Dermis microvascular lymphatic vessel endothelial cell (primary cell): ENCODE results near the gene ZKSCAN3. TPM values are rescaled to one million over a fixed set of nuclear protein-coding genes. Genes with fewer than 3 reads are reported as not detected.
"Not testable (repeated sequence)": the region's sequence is repeated elsewhere in the genome, so short reads cannot be mapped to it uniquely, and the experiment has no call there.

Source experiments
- DNase-seq, 2 donors: peaks; one replicate each; pipeline versions ENCODE4 v3.0.0 to v3.0.0-alpha.2; 2010; ENCODE audit warnings: low read depth in 2 of 2
- total RNA-seq: library from RNA; depleted of rRNA; stranded (reverse); fragments of >200 nt; gene quantifications from 2 replicates; pipeline ENCODE4 v1.2.1, GENCODE V29; 2014

The ZKSCAN3 gene
- total RNA-seq, 1 donor from 2014 or later = 4.2 TPM

GRCh38 chr6:28371706-28372451 lies 22.1 kb downstream of the ZKSCAN3 start:
- no peak for DNase-seq

DNA sequence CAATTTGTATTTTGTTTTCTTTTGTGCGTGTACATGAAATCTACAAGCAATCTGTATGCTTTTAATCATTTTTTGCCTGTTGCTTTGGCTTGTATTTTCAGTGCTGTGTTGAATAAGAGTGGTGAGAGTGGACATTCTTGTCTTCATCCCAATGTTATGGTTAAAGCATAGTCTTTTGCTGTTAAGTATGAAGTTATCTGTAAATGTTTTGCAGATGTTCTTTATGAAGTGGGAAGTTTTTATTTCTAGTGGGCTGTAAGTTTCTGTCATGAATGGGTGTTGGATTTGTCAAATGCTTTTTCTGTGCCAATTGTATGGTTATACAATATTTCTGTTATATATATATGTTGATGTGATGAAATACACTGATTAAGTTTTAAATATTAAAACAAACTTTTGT lies 24.2 kb downstream of the ZKSCAN3 start:
- no peak for DNase-seq

- no peak for DNase-seq
These were observed 28.1 kb downstream of the ZKSCAN3 start for GRCh38 chr6:28377879-28378278.

DNA sequence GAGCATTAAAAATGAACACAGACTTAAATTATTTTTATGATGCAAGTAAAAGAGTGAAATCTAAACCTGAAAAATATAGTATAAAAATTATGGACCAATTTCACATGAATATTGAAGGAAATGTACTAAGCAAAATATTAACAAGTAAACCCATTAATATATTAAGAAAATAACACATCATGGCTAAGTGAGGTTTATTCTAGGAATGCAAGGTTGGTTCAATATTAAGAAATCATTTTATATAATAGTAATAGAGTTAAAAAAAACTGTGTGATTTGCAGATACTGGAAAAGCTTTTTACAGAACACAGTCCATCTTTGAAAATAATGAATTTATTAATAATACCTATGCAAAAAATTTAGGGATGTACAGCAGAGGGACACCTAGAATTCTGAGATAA lies 28.9 kb downstream of the ZKSCAN3 start:
- no peak for DNase-seq

DNA sequence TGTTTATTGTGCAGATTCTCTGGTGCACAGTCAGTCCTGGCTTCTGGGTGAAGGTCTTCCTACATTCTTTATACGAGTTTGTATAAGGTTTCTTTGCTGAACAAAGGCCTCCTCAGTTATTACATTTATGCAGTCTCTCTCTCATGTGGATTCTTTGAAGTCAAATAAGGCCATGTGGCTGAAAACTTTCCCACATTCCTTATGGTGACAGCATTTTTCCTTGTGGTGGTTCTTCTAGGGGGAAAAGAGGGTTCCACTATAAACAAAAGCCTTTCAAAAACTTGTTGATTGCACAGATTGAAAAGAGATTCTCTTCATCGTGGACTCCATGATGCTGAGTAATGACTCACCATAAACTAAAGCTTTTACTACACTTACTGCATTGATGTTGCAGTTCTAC lies 30.6 kb downstream of the ZKSCAN3 start:
- no peak for DNase-seq

DNA sequence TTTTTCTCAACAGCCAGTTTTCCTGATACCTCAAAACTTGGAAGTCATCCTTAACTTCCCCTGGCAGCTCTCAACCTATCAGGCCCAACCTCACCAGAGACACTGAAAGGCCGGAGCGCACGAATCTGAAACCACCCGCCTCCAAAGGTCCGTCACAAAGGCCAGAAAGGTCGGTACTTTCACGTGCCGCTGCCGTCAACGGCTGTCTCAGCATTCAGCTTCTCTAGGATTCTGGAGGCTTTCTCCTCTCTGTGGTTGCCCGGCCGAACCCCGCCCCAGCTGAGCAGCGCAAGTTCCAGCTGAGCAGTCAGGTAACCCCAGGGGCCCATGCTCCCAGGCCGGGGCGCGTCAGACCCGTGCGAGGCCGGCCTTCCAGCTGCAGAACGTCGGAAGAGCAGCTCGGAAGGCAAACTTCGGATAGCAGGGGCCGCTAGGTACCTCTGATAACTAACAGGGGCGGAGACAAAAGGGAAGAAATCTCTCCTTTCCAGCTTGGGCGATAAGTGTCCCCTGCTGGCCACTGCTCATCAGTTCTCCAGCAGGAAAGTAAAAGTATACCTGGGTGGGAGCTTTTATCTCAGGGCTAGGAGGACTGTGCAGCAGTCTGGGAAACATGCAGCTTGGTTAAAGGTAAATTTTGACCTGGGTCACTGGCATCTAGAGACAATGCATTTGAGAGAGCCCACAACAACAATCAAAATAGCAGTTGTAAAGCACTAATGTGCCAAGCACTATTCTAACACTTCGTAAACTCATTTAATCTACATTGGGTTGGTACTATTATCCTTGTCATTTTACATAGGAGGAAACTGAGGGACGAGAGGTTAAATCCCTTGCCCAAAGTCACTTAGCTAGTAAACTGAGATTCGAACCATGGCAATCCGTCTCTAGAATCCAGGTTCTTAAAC lies 33.7 kb downstream of the ZKSCAN3 start:
- DNase-seq = peak; percentile 86 to 90

GRCh38 chr6:28384143-28384533 lies 34.4 kb downstream of the ZKSCAN3 start:
- DNase-seq = no peak

- no peak for DNase-seq
These were observed 40.9 kb downstream of the ZKSCAN3 start for GRCh38 chr6:28390688-28391087.

DNA sequence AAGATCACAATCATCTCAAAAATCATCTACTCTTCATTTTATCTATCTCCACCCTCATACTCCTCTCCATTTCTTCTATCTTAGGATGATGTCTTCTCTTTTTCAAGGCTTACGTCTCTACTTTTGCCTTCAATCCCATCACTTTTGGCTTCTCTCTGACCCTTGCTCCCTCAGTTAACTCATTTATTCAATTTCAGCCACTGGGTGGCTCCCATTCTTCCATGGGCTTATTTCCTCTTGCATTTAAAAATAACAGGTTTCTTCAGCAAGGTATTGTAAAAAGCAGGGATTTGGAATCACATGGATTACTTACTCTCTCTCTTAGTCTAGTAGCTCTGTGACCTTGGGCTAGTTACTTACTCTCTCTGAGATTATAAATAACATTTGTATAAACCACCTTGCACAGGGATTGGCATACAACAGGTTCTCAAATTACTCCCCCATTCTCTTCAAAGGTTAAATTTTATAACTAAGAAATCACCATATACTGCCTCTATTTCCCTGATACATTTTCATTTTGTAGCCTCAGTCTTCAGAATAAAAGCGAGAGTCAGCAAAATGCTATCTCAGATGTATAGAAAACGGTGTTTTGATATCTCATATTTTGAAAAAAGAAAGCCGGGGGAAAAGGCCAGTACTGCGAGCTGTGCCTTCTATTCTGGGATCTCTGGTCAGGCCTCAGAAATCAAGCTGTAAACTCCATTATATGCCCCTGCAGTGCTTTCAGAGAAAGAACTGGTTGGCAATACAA lies 44.3 kb downstream of the ZKSCAN3 start:
- DNase-seq = peak in 1 of 2 donors; percentile 13

DNA sequence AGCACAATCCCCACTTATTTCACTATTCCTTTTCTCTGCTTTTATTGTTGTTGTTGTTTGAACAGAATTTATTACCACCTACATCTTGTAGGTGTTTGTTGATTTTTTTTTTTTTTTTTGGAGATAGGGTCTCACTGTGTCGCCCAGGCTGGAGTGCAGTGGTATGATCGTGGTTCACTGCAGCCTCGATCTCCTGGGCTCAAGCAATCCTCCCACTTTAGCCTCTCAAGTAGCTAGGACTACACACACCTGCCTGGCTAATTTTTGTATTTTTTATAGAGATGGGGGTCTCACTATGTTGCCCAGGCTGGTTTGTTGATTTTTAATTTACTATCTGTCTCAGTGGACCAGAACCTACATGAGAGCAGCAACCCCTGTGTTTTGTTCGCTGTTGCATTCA lies 46.2 kb downstream of the ZKSCAN3 start:
- no peak for DNase-seq

- peak; percentile 57 to 83 for DNase-seq
These were observed 49.8 kb downstream of the ZKSCAN3 start, which contains the start of gene ZSCAN12 for GRCh38 chr6:28399350-28400121. Gene ZSCAN12, minus strand, starts transcription at chr6:28399747. Its CDS starts 1,342 bp downstream, at chr6:28398405.

DNA sequence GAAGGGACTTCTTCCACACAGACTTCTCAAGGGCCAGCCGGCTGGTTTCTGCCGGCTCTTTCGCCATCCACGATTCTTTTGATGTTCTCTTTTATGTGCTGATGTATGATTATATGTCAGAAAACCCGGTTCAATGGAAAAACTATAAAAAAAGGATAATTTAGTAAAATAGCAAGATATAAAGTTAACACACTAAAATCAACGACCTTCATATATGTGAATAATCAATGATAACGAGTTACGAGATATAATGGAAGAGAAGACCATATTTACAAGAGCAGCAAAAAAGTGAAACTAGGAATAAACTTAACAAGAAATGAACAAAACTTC lies 50.3 kb downstream of the ZKSCAN3 start:
- DNase-seq = no peak

DNA sequence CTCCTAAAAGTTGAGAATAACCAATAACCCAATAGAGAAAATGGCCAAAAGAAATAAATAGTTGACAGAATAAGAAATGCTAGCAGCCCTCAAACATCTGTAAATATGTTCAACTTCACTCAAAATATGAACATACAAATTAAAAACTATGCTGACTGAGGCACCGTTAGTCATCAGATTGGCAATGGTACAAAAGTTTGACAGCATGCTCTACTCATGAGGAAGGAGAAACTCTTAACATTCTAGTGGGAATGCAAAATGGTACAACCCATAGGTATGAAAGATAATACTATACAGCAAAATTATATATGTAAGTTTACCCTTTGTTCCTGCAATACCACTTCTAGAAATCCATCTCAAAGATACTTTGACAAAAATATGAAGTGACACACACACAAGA lies 51.4 kb downstream of the ZKSCAN3 start:
- no peak for DNase-seq

DNA sequence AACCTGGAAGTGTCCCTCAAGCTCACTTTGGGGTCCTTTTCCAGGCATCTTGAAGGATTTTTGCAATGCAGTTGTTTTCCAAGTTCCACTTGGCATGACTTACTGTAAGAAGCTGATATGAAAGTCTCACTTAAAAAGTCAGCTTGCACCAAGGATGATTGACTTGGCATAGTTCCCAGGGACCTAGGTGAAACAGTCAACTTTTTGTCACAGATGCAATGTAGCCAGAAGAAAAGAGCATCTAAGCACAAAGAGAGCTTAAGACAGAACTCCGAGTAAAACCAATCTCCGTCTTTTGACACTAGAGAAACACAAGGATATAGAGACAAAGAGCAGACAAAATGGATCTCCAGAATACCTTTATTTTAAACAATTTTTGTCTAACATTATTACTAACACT lies 52.5 kb downstream of the ZKSCAN3 start:
- no peak for DNase-seq

GRCh38 chr6:28403923-28404322 lies 54.2 kb downstream of the ZKSCAN3 start:
- not testable (repeated sequence) for DNase-seq

- DNase-seq = no peak
These were observed 57.7 kb downstream of the ZKSCAN3 start for GRCh38 chr6:28407401-28407800.

DNA sequence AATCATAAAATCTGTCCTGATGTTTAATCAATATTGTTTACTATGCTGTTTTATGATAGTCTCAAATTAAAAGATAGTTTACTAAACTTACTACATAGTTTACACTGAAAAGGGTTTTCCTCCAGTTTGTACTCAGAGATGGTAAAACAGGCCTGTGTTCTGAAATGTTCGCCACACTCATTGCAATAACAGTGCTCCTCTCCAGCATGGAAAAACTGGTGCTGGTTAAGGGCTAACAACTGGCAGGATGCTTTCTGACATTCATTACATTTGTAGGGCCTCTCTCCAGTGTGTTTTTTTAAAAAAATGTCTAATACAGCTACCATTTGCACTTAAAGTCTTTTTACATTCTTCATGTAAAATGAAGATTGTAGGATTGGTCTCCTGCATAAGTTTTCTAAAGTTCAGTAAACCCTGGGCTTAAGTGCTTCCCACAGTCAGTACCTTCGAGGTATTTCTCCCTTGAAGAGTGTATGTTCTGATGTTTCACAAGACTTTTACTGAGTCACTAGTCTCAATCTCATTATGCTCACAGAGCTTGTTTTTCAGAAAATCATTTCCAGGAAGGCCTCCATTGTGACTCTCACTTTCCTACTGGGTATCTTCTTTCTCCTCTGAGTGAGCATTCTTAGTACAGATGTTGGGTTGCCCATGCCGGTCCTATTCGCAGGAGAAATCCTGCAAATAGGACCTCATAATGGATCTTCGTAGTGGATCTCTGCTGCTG lies 58.5 kb downstream of the ZKSCAN3 start:
- no peak for DNase-seq

DNA sequence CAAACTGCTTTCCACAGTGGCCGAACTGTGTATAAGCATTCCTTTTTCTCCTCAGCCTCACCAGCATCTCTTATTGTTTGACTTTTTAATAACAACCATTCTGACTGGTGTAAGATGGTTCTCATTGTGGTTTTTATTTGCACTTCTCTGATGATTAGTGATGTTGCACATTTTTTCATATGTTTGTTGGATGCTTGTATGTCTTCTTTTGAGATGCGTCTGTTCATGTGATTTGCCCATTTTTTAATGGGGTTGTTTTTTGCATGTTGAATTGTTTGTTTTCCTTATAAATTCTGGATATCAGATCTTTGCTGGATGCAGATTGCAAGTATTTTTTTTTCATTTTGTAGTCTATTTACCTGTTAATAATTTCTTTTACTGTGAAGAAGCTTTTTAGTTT lies 61.0 kb downstream of the ZKSCAN3 start:
- no peak for DNase-seq

DNA sequence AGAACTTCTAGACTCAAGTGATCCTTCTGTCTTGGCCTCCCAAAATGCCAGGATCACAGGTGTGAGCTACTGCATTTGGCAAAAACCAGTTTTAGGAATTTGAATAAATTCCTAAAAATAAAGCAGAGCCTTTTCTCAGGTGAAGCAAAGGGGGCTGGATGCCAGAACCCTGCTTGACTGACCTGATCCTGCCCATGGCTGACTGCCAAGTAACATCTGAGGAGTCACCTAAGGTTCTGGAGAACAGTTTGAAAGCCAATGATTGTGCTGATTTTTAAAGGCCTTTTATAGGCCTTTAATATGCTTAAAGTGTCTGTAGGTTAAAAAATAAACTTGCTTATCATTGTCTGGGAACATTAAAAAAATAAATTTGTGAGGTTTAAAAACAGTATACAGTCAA lies 63.9 kb downstream of the ZKSCAN3 start:
- no peak for DNase-seq
